OCI-M1 (cell line): ENCODE data around the gene LAMA5.

Source experiments
- DNase-seq: peaks from one replicate; lab custom pipeline; 2025; lab: John Stamatoyannopoulos, UW

The LAMA5 gene

GRCh38 chr20:62289131-62289530, 78.0 kb downstream of the LAMA5 start:
- no peak for DNase-seq

- no peak for DNase-seq
Measured at GRCh38 chr20:62288535-62289105, 78.5 kb downstream of the LAMA5 start.

GRCh38 chr20:62287759-62288534, 79.2 kb downstream of the LAMA5 start:
- no peak for DNase-seq

- DNase-seq: no peak
Measured at GRCh38 chr20:62287129-62287528, 80.0 kb downstream of the LAMA5 start.

- DNase-seq: no peak
Measured at GRCh38 chr20:62286493-62287064, 80.5 kb downstream of the LAMA5 start.

- no peak for DNase-seq
Measured at GRCh38 chr20:62285722-62286121, 81.4 kb downstream of the LAMA5 start.

- DNase-seq: no peak
Measured at GRCh38 chr20:62285151-62285550, 82.0 kb downstream of the LAMA5 start.

- DNase-seq: no peak
Measured at GRCh38 chr20:62284448-62284847, 82.7 kb downstream of the LAMA5 start.

GRCh38 chr20:62282877-62283503, 84.1 kb downstream of the LAMA5 start:
- DNase-seq: no peak

- DNase-seq: no peak
Measured at GRCh38 chr20:62282103-62282502, 85.0 kb downstream of the LAMA5 start.

GRCh38 chr20:62281161-62281933, 85.8 kb downstream of the LAMA5 start:
- no peak for DNase-seq

- DNase-seq: no peak
Measured at GRCh38 chr20:62280303-62280702, 86.8 kb downstream of the LAMA5 start.

GRCh38 chr20:62277253-62277652, 89.9 kb downstream of the LAMA5 start:
- no peak for DNase-seq

GRCh38 chr20:62276439-62276838, 90.7 kb downstream of the LAMA5 start:
- no peak for DNase-seq

- no peak for DNase-seq
Measured at GRCh38 chr20:62275219-62275618, 91.9 kb downstream of the LAMA5 start.

GRCh38 chr20:62274332-62274950, 92.7 kb downstream of the LAMA5 start:
- peak; percentile 37 for DNase-seq

- DNase-seq: no peak
Measured at GRCh38 chr20:62273416-62273815, 93.7 kb downstream of the LAMA5 start.

GRCh38 chr20:62272200-62272599, 94.9 kb downstream of the LAMA5 start:
- DNase-seq: no peak

- DNase-seq: no peak
Measured at GRCh38 chr20:62269871-62270270, 97.2 kb downstream of the LAMA5 start.

- no peak for DNase-seq
Measured at GRCh38 chr20:62269378-62269777, 97.7 kb downstream of the LAMA5 start.

- DNase-seq: no peak
Measured at GRCh38 chr20:62268228-62268900, 98.7 kb downstream of the LAMA5 start.
